SK-N-SH (cell line): Measurements from ENCODE around the gene DND1. TPM values are rescaled to one million over a fixed set of nuclear protein-coding genes. Genes with fewer than 3 reads are reported as not detected.

Experiments used
- CTCF ChIA-PET: fragments of 300-600, 350-600 bp; formaldehyde crosslinking; extraction: SDS; loops from one replicate; lab custom pipeline; 2021; lab: Yijun Ruan, JAX
- POLR2A ChIA-PET: fragments of 350-600 bp; sonication (Branson Sonifier 250); formaldehyde crosslinking; extraction: SDS; loops from one replicate; lab custom pipeline; 2020; ENCODE audit warnings: antibody characterized with exemption, inconsistent platforms; lab: Yijun Ruan, JAX
- DNase-seq: peaks from one replicate; pipeline ENCODE4 v3.0.0; 2012
- H2AFZ ChIP-seq: fragments of 200-600 bp; sonication (generic); 2 replicates; pipeline ENCODE4 v1.8.1; 2016; ENCODE audit warnings: antibody characterized with exemption, mild to moderate bottlenecking, low read depth
- H3F3A ChIP-seq: fragments of 200-600 bp; sonication (generic); replicated peaks from 2 replicates; pipeline ENCODE3; 2016; ENCODE audit warnings: antibody characterized with exemption, mild to moderate bottlenecking; ENCODE audit not compliant: insufficient read depth
- H3K27ac ChIP-seq, 2 experiments: fragments of 200-500 bp in 1 of 2; fragments of 200-600 bp in 1 of 2; sonication (Bioruptor generic) in 1 of 2; sonication (generic), shearing (Covaris generic) in 1 of 2; 2 replicates each; pipeline versions ENCODE4 v1.5.1 to v1.6.1; 2014 to 2016; ENCODE audit warnings: low read depth in 2 of 2, inconsistent platforms in 1 of 2, low read length in 1 of 2, mild to moderate bottlenecking in 1 of 2, mixed read lengths in 1 of 2
- H3K27me3 ChIP-seq: fragments of 200-600 bp; sonication (generic), shearing (Covaris generic); 2 replicates; pipeline ENCODE4 v1.6.1; 2016; ENCODE audit warnings: mixed run types; ENCODE audit not compliant: insufficient read depth
- H3K36me3 ChIP-seq, 2 experiments: fragments of 200-500 bp in 1 of 2; fragments of 200-600 bp in 1 of 2; sonication (Bioruptor generic) in 1 of 2; sonication (generic) in 1 of 2; replicated peaks in 1 of 2; 2 replicates each; pipeline versions ENCODE3 to v1.5.1; 2014 to 2016; ENCODE audit warnings: low read length in 1 of 2, mild to moderate bottlenecking in 1 of 2; ENCODE audit not compliant: insufficient read depth in 2 of 2, control insufficient read depth in 1 of 2
- H3K4me1 ChIP-seq, 2 experiments: fragments of 200-500 bp in 1 of 2; fragments of 200-600 bp in 1 of 2; sonication (Bioruptor generic) in 1 of 2; sonication (generic), shearing (Covaris generic) in 1 of 2; 2 replicates each; pipeline versions ENCODE4 v1.5.1 to v1.6.1; 2014 to 2016; ENCODE audit warnings: low read depth in 1 of 2, low read length in 1 of 2, mixed run types in 1 of 2; ENCODE audit not compliant: insufficient read depth in 2 of 2, control insufficient read depth in 1 of 2
- H3K4me2 ChIP-seq: fragments of 200-600 bp; sonication (generic), shearing (Covaris generic); 2 replicates; pipeline ENCODE4 v1.6.1; 2017; ENCODE audit warnings: mixed run types
- H3K4me3 ChIP-seq, 2 experiments: fragments of 200-500 bp in 1 of 2; fragments of 200-600 bp in 1 of 2; sonication (Bioruptor generic) in 1 of 2; sonication (generic), shearing (Covaris generic) in 1 of 2; 2 replicates each; pipeline versions ENCODE4 v1.5.1 to v1.8.1; 2014 to 2016; ENCODE audit warnings: low read depth in 2 of 2, inconsistent platforms in 1 of 2, low read length in 1 of 2, mild to moderate bottlenecking in 1 of 2, mixed read lengths in 1 of 2, moderate library complexity in 1 of 2
- H3K79me2 ChIP-seq: fragments of 200-600 bp; sonication (generic); 2 replicates; pipeline ENCODE4 v1.8.1; 2017; ENCODE audit warnings: mild to moderate bottlenecking; ENCODE audit not compliant: insufficient read depth
- H3K9ac ChIP-seq: fragments of 200-600 bp; sonication (generic); 2 replicates; pipeline ENCODE4 v1.6.1; 2017; ENCODE audit warnings: mixed run types
- H3K9me2 ChIP-seq: fragments of 200-600 bp; sonication (generic); 2 replicates; pipeline ENCODE4 v1.6.1; 2017; ENCODE audit warnings: mixed run types
- H3K9me3 ChIP-seq: fragments of 200-600 bp; sonication (generic); 2 replicates; pipeline ENCODE4 v1.6.1; 2017; ENCODE audit warnings: mixed run types, mild to moderate bottlenecking, moderate library complexity
- H4K20me1 ChIP-seq: fragments of 200-600 bp; sonication (generic); 2 replicates; pipeline ENCODE4 v1.6.1; 2017; ENCODE audit warnings: mild to moderate bottlenecking, mixed run types; ENCODE audit not compliant: insufficient read depth
- CHD2 ChIP-seq: fragments of 150-350 bp; IDR thresholded peaks from 2 replicates; pipeline ENCODE4 v1.6.1; 2018; ENCODE audit warnings: low read length; ENCODE audit not compliant: partially characterized antibody
- ELF1 ChIP-seq: IDR thresholded peaks from 2 replicates; pipeline ENCODE4 v1.4.0; 2012
- FOXJ3 ChIP-seq: sonication (generic); formaldehyde crosslinking; IDR thresholded peaks from 2 replicates; pipeline ENCODE4 v1.5.1; 2020; ENCODE audit warnings: mild to moderate bottlenecking, missing genetic modification reagents
- IRF3 ChIP-seq: fragments of 150-350 bp; IDR thresholded peaks from 2 replicates; pipeline ENCODE4 v1.6.1; 2016; ENCODE audit warnings: mild to moderate bottlenecking, low read depth, low read length
- MAX ChIP-seq: IDR thresholded peaks from 2 replicates; pipeline ENCODE4 v1.4.0; 2012; ENCODE audit warnings: low read depth
- MXI1 ChIP-seq: IDR thresholded peaks from 2 replicates; pipeline ENCODE4 v1.6.1; 2012; ENCODE audit warnings: mild to moderate bottlenecking, low read depth, low read length, improper control_type of control experiment
- NFIC ChIP-seq: IDR thresholded peaks from 2 replicates; pipeline ENCODE4 v1.4.0; 2012; ENCODE audit warnings: borderline replicate concordance
- NRF1 ChIP-seq: IDR thresholded peaks from 2 replicates; pipeline ENCODE4 v1.6.1; 2012; ENCODE audit warnings: low read depth, mild to moderate bottlenecking, low read length
- PBX3 ChIP-seq: IDR thresholded peaks from 2 replicates; pipeline ENCODE4; 2012
- POLR2AphosphoS5 ChIP-seq: IDR thresholded peaks from 2 replicates; pipeline ENCODE4 v1.6.1; 2012; ENCODE audit warnings: low read depth, low read length
- RAD21 ChIP-seq: IDR thresholded peaks from 2 replicates; pipeline ENCODE4 v1.6.1; 2012; ENCODE audit warnings: mild to moderate bottlenecking, low read length
- REST ChIP-seq: IDR thresholded peaks from 2 replicates; pipeline ENCODE4 v1.6.1; 2012; ENCODE audit warnings: mild to moderate bottlenecking, low read depth, low read length, moderate library complexity
- RXRA ChIP-seq: IDR thresholded peaks from 2 replicates; pipeline ENCODE4 v1.4.0; 2012; ENCODE audit warnings: low read depth, mild to moderate bottlenecking, borderline replicate concordance
- SIN3A ChIP-seq: IDR thresholded peaks from 2 replicates; pipeline ENCODE4 v1.6.1; 2012; ENCODE audit warnings: low read depth, mild to moderate bottlenecking, low read length, moderate library complexity, borderline replicate concordance
- TAF1 ChIP-seq: IDR thresholded peaks from 2 replicates; pipeline ENCODE4 v1.6.1; 2012; ENCODE audit warnings: low read depth, mild to moderate bottlenecking, low read length, moderate library complexity, borderline replicate concordance
- TCF12 ChIP-seq: IDR thresholded peaks from 2 replicates; pipeline ENCODE4 v1.4.0; 2012
- YY1 ChIP-seq: IDR thresholded peaks from 2 replicates; pipeline ENCODE4 v1.4.0; 2012; ENCODE audit warnings: low read depth, mild to moderate bottlenecking
- WGBS: methylation state at CpG from one replicate; pipeline ENCODE4 v1.1.6; 2017; ENCODE audit warnings: low lambda C conversion rate; 5-methylcytosine and 5-hydroxymethylcytosine counted together
- polyA plus RNA-seq, 3 experiments: library from polyadenylated mRNA; depleted of rRNA; stranded (reverse); fragments of >200 nt; gene quantifications; 2 replicates each; pipeline ENCODE4 v1.2.3, GENCODE V29; 2012
- TF ChIP-seq, protein P1 (sequence below): IDR thresholded peaks from 2 replicates; pipeline ENCODE4 v1.4.0; 2012; ENCODE audit warnings: low read depth, borderline replicate concordance

Gene DND1
- polyA plus RNA-seq, 1 of the 3 experiments (the other 2 are of a cell fraction) = 1.2 TPM

DNA sequence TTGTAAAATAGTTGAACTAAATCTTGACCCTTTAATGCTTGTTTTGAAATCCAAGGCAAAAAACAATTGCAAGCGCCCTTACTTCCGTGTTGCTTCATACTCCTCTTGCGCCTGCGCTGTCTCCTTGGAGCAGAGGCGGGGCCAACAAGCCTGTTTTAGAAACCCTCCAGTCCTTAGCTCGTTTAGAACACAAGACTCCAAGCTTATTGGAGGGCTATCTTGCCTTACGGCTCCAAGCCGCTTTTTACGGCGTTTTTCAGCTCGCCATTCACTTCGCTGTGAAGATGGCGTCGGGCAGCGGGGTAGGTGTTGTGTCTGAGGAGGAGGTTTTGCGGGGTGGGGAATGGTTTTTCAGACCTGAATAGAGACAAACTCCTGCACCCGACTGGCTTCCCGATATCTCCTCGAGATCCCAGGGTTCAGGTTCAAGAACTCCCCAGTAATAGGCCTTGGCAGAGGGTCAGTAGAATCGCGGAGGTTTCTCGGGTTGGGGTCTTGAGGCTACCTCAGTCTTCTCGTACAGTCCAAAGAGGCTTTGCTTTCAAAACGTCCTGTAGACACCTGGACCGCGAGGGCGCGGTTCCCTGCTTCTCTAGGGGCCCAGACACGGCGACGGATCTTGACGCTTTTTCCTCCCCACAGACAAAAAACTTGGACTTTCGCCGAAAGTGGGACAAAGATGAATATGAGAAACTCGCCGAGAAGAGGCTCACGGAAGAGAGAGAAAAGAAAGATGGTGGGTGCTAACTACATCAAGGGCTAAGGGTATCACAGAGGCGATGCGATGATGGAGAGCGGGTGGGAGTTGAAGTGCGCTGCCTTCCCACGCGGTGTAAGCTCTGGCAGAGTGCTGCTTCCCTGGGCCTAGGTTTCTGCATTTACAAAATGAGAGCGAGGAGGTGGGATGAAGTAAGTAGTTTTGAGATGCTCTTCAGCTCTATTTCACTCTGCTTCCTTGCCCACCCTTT, 27.1 kb upstream of the DND1 start, which contains the start of gene ZMAT2:
TSS of gene ZMAT2 (plus strand) at position 271 of the 968 bp plus-strand sequence. CDS start at position 285, 14 bp downstream.
- ChIA-PET POLR2A (interaction anchor here (0.7 to 2.8 kb wide), 4 partner anchors 9 to 143 kb away, joined by 3 to 21 read pairs (median 6); partner anchors contain the start of genes HARS1, HARS2, IK and NDUFA2), CTCF (no interaction called here)
- TF ChIP-seq NFIC (0 out of 2 replicates have a peak, but pooled peaks have one; percentile 45), MAX (peak; percentile 63; the same call in 1 of the 2 replicates), RXRA (no peak), PBX3 (0 out of 2 replicates have a peak, but pooled peaks have one; percentile 22), POLR2AphosphoS5 (peak; percentile 87), NRF1 (peak; percentile 90), RAD21 (no peak), TAF1 (peak; percentile 97), IRF3 (peak; percentile 33; the same call in 1 of the 2 replicates), FOXJ3 (CRISPR knock-in tag) (no peak), SIN3A (peak; percentile 73; the same call in 1 of the 2 replicates), TCF12 (no peak), MXI1 (peak; percentile 80; the same call in 1 of the 2 replicates), CHD2 (peak; percentile 81), ELF1 (peak; percentile 97), YY1 (peak; percentile 97), REST (peak; percentile 67)
- TF ChIP-seq, protein P1, sequence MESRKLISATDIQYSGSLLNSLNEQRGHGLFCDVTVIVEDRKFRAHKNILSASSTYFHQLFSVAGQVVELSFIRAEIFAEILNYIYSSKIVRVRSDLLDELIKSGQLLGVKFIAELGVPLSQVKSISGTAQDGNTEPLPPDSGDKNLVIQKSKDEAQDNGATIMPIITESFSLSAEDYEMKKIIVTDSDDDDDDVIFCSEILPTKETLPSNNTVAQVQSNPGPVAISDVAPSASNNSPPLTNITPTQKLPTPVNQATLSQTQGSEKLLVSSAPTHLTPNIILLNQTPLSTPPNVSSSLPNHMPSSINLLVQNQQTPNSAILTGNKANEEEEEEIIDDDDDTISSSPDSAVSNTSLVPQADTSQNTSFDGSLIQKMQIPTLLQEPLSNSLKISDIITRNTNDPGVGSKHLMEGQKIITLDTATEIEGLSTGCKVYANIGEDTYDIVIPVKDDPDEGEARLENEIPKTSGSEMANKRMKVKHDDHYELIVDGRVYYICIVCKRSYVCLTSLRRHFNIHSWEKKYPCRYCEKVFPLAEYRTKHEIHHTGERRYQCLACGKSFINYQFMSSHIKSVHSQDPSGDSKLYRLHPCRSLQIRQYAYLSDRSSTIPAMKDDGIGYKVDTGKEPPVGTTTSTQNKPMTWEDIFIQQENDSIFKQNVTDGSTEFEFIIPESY = peak; percentile 78; the same call in 1 of the 2 replicates
- peaks cover 28% of the 10 kb centered on the region for H3K79me2 ChIP-seq
- H2AFZ ChIP-seq = peak within 1 kb of the TSS; percentile 71
- peak within 1 kb of the TSS; percentile 86 to 96 for H3K4me3 ChIP-seq
- peak; percentile 89 for DNase-seq
- WGBS = 2% methylated on average over 44 of the region's 44 CpGs
- peak within 1 kb of the TSS; percentile 51 to 84; a peak in 3 of 4 replicates for H3K27ac ChIP-seq
- H4K20me1 ChIP-seq = no peaks in the 10 kb centered on the region
- H3K27me3 ChIP-seq = no peaks in the 10 kb centered on the region
- H3K36me3 ChIP-seq = peaks cover 80 to 85% of the 10 kb centered on the region in 2 experiments
- H3K9me3 ChIP-seq = no peaks in the 10 kb centered on the region
- H3F3A ChIP-seq = peaks cover 20% of the 10 kb centered on the region
- H3K9ac ChIP-seq = peak within 1 kb of the TSS; percentile 84
- H3K9me2 ChIP-seq = no peaks in the 10 kb centered on the region
- H3K4me2 ChIP-seq = peak within 1 kb of the TSS; percentile 92
- peaks cover 0 to 9% of the 10 kb centered on the region in 2 experiments; a peak in 2 of 4 replicates for H3K4me1 ChIP-seq
